ENCODE results near the gene UBXN4. TPM values are rescaled to one million over a fixed set of nuclear protein-coding genes. Genes with fewer than 3 reads are reported as not detected.

Gene UBXN4
- total RNA-seq, 1 donor from 2014 or later: 36.6 TPM

DNA sequence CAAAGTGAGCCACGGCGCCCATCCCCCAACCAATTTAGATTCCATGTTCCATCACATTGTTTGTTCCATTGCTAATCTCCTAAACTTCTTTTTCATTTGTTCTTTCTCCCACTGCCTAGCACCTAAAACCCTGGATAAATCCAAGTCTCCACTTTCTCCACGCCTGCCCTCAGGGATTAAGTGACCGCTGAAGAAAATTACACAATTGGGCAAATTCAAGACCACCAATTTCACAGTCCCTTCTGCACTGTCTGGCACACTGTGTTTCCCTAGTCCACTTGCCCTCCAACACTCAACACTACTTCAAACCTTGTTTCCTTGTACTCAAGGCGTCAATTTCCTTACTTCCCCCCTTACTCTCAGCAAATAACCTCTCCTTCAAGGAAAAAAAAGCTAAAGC lies 5.1 kb upstream of the UBXN4 start:
- H3K4me3 ChIP-seq (ENCODE audit: low read depth, low read length): no peak overlapping the region
- DNase-seq (ENCODE audit: low read depth) (no peak), FAIRE-seq (no peak)
- no peaks in the 10 kb centered on the region for H3K27me3 ChIP-seq (ENCODE audit: control insufficient read depth, insufficient read depth, low read length)
- TF ChIP-seq, protein P1, sequence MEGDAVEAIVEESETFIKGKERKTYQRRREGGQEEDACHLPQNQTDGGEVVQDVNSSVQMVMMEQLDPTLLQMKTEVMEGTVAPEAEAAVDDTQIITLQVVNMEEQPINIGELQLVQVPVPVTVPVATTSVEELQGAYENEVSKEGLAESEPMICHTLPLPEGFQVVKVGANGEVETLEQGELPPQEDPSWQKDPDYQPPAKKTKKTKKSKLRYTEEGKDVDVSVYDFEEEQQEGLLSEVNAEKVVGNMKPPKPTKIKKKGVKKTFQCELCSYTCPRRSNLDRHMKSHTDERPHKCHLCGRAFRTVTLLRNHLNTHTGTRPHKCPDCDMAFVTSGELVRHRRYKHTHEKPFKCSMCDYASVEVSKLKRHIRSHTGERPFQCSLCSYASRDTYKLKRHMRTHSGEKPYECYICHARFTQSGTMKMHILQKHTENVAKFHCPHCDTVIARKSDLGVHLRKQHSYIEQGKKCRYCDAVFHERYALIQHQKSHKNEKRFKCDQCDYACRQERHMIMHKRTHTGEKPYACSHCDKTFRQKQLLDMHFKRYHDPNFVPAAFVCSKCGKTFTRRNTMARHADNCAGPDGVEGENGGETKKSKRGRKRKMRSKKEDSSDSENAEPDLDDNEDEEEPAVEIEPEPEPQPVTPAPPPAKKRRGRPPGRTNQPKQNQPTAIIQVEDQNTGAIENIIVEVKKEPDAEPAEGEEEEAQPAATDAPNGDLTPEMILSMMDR (IDR thresholded peaks at IDR 0.05; ENCODE audit: insufficient read depth, low read length, severe bottlenecking): no peak
- no peaks in the 10 kb centered on the region for H3K36me3 ChIP-seq (ENCODE audit: control insufficient read depth, insufficient read depth, low read length)

GRCh38 chr2:135740206-135740605 lies 1.4 kb upstream of the UBXN4 start:
- no peak overlapping the region for H3K4me3 ChIP-seq (ENCODE audit: low read depth, low read length)
- TF ChIP-seq, protein P1 (IDR thresholded peaks at IDR 0.05; ENCODE audit: insufficient read depth, low read length, severe bottlenecking): no peak
- H3K27me3 ChIP-seq (ENCODE audit: control insufficient read depth, insufficient read depth, low read length): no peaks in the 10 kb centered on the region
- H3K36me3 ChIP-seq (ENCODE audit: control insufficient read depth, insufficient read depth, low read length): no peaks in the 10 kb centered on the region
- FAIRE-seq (no peak), DNase-seq (ENCODE audit: low read depth) (no peak)

GRCh38 chr2:135741043-135741394 lies 636 bp upstream of the UBXN4 start:
- Histone ChIP-seq H3K4me3 (ENCODE audit: low read depth, low read length) (no peak overlapping the region), H3K27me3 (ENCODE audit: control insufficient read depth, insufficient read depth, low read length) (no peaks in the 10 kb centered on the region), H3K36me3 (ENCODE audit: control insufficient read depth, insufficient read depth, low read length) (no peaks in the 10 kb centered on the region)
- TF ChIP-seq, protein P1 (IDR thresholded peaks at IDR 0.05; ENCODE audit: insufficient read depth, low read length, severe bottlenecking): no peak
- no peak for DNase-seq (ENCODE audit: low read depth)
- FAIRE-seq: no peak

GRCh38 chr2:135742325-135742757 lies 686 bp downstream of the UBXN4 start:
- FAIRE-seq: no peak
- Histone ChIP-seq H3K36me3 (ENCODE audit: control insufficient read depth, insufficient read depth, low read length) (no peaks in the 10 kb centered on the region), H3K27me3 (ENCODE audit: control insufficient read depth, insufficient read depth, low read length) (no peaks in the 10 kb centered on the region), H3K4me3 (ENCODE audit: low read depth, low read length) (peak overlapping the region; percentile 92)
- TF ChIP-seq, protein P1 (IDR thresholded peaks at IDR 0.05; ENCODE audit: insufficient read depth, low read length, severe bottlenecking): no peak
- peak; percentile 71 for DNase-seq (ENCODE audit: low read depth)

- no peak overlapping the region for H3K4me3 ChIP-seq (ENCODE audit: low read depth, low read length)
- TF ChIP-seq, protein P1 (IDR thresholded peaks at IDR 0.05; ENCODE audit: insufficient read depth, low read length, severe bottlenecking): no peak
- no peak for FAIRE-seq
- H3K36me3 ChIP-seq (ENCODE audit: control insufficient read depth, insufficient read depth, low read length): no peaks in the 10 kb centered on the region
- no peak for DNase-seq (ENCODE audit: low read depth)
- no peaks in the 10 kb centered on the region for H3K27me3 ChIP-seq (ENCODE audit: control insufficient read depth, insufficient read depth, low read length)
Measured at GRCh38 chr2:135743860-135744259, 2.2 kb downstream of the UBXN4 start.

GRCh38 chr2:135744760-135745314 lies 3.2 kb downstream of the UBXN4 start:
- Histone ChIP-seq H3K36me3 (ENCODE audit: control insufficient read depth, insufficient read depth, low read length) (no peaks in the 10 kb centered on the region), H3K27me3 (ENCODE audit: control insufficient read depth, insufficient read depth, low read length) (no peaks in the 10 kb centered on the region), H3K4me3 (ENCODE audit: low read depth, low read length) (no peak overlapping the region)
- TF ChIP-seq, protein P1 (IDR thresholded peaks at IDR 0.05; ENCODE audit: insufficient read depth, low read length, severe bottlenecking): peak; percentile 31
- DNase-seq (ENCODE audit: low read depth): peak; percentile 80
- FAIRE-seq: no peak
